Mucosa of gallbladder (tissue), 1 donor: ENCODE measurements around the gene CD248. TPM values are rescaled to one million over a fixed set of nuclear protein-coding genes. Genes with fewer than 3 reads are reported as not detected.

Source experiments
- DNase-seq: peaks from one replicate; pipeline ENCODE4 v3.0.0-alpha.2; 2020; ENCODE audit warnings: low spot score
- total RNA-seq: library from RNA; stranded (reverse); gene quantifications from one replicate; pipeline ENCODE4 v1.2.1, GENCODE V29; 2021
- donor health status: DM: no; HTN: no; CAD: no.

The CD248 gene
- total RNA-seq, 1 donor from 2014 or later, result 34.7 TPM

DNA sequence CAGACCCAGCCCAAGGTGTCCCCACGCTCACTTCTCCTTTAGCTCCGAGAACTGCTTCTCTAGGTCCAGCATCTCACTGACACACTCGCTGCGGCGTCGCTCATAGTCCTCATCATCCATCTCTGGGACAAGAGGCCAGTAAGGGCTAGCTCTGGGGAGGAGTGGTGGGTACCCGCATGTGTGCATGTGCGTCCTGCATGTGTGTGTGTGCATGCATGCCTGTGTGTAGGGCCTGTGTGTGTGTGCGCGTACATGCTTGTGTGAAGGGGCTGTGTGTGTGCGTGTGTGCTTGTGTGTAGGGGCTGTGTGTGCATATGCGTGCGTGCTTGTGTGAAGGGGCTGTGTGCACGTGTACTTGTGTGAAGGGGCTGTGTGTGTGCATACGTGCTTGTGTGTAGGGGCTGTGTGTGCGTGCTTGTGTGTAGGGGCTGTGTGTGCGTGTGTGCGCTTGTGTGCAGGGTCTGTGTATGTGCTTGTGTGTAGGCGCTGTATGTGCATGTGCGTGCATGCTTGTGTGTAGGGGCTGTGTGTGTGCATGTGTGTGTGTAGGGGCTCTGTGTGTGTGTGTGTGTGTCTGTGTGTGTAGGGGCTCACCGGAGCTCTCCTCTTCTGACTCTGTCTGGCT lies 24.8 kb upstream of the CD248 start:
- no peak for DNase-seq

DNA sequence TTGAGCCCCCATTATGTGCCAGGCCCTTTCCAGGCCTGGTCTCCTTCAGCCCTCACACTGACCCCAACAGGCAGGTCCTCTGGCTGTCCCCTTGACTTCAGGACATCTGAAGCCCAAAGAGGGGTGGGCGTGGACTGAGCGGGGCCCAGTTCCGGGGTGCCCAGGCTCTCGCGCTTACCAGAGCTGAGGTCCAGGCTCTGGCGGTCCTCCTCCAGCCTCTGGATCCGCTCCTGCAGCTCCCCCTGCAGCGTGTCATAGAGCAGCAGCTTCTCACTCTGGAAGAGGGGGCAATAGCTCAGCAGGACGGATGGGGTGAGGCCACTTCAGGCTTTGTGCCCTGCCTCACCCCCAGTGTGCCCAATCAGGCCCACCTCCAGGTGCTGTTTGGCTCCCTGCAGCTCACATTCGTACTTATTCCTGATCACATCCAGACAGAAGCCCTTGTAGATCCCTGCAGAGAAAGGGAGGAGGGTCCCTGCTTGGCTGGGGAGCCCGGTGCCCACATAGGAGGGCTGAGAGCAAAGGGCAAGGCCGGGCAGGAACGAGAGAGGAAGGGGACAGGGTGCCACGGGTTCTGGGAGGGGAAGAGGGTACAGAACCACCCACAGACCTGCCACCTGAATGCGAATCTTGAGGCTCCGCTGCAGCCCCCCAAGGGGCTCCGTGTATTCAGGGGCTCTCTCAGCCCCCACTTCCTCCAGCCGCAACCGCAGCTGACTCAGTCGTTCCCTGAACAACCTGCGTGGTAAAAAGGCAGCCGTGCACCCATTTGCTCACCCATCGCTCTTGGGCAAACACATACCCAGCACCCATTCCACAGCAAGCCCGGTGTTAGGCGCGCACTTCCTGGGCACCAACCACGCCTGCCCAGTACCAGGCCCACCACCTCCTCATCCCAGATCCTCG lies 24.0 kb upstream of the CD248 start:
- no peak for DNase-seq

DNA sequence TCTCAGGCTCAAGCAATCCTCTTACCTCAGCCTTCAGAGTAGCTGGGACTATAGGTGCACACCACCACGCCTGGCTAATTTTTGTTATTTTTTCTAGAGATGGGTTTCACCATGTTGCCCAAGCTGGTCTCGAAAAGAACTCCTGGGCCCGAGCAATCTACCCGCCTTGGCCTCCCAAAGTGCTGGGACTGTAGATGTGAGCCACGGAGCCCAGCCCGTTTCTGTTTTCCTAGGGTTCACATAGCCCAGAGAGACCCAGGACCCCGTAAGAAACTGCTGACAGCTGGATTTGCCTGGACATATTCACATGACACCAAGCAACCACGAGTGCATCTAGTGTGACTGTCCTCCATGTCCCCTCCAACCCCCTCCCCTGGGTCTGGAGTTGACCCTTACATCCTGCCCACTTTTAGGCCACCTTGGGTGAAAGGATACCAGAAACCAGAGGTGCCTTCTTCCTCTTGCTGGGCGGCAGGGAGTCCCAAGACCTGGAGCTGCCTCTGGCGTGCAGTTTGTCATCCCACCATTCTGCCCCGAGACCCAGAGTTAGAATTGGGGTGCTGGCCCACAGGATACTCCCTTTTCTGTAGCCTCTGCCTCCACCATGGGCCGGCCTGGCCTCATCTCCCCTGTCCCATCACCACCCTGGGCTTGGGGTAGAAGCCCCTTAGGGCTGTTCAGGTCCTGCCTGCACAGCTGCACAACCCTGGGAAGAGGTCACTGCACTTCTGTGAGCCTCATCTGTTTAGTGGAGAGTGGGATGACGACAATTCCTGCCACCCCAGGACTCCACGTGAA lies 23.0 kb upstream of the CD248 start:
- no peak for DNase-seq

DNA sequence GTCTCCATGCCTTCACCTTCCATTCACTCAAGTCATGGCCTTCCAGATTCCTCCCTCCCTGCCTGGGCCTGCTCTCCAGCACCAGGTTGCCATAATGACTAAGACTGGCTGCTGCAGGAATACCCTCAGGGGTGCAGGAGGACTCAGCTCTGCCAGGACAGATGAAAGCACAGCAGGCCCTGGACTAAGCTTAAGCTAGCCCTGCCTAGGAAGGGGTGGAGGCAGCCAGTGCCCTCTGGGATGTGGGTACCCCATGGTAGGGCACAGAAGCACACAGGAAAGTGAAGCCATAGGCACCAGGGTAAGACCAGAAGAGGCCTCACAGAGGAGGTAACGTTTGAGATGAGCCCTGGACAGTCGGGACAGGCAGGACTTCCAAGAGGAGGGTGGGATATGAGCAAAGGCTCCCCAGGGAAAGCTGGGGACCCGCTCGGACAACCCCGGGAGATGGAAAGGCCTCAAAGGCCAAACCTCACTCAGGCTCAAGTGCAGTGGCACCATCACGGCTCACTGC lies 22.4 kb upstream of the CD248 start:
- DNase-seq, result no peak

DNA sequence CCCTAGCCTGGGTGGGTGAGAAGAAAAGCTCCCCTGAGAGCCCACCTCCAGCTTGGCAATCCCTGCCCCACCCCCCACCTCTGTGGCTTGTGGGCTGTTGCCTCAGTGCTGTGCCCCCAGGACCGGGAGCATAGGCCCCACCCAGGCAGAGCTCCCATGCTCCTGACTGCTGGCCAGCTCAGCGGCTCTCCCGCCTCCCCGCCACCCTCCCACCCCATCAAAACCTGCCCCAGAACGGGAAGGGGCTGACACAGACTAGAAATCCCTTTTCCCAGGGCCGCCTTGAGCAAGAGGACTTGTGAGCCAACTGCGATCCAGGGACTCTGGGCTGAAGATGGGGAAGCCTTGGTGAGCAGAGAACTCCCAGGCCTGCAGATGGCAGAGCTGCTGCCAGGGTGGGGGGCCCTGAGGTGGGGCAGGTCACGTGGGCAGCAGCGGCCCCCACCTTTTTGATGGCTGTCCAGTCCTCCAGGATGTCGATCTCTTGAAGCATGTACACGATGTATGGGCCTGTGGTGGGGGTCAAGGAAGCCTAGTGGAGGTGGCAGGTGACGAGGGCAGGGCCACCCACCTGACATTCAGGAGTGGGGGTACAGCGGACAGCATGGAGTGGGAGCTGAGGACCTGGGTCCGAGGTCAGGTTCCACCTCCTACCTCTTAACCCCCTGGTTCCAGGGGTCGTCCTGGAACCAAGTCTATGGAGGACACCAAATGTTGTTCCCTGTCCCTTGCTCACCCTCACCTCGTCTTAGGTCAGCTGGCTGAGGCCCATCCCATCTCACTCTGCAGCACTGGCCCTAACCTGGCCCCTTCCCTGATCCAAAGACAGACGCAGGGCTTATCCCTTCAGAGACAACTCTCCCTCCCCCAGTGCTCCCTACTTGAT lies 21.7 kb upstream of the CD248 start:
- no peak for DNase-seq

DNA sequence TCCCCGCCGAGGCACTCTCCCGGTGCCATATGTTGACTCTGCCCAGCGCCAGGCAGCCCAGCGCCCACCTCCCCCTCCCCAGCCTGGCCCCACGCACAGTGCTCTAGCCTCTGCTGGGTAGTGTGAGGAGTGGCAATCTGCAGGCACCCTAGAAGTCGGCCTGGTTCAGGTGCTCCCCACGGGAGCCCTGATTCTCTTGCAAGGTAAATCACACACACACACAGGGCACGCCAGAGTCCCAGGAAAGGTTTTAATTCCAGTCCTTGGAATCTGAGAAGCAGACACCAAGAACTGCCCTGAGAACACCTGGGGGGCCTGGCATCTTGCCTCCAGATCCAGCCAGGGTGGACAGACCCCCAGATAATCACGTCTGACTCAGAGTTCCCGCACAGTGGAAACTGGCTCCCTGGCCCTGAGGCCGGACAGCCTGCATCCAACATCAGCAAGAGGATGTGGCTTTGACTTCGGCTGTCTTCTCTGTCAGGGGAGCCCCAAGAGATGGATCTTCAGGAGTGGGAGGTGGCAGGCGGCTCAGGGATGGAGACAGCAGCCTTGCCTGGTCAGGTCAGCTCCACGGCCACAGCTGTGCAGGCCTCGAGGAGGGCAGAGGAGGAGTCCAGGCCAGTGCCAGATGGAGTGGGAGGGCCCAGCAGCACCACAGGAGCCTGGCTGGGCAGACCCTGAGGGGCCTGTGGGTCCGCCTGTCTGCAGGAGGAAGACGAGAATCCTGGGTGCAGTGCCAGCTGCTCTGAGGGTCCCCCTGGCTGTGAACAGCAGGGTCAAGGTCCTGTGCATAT lies 20.5 kb upstream of the CD248 start:
- no peak for DNase-seq

DNA sequence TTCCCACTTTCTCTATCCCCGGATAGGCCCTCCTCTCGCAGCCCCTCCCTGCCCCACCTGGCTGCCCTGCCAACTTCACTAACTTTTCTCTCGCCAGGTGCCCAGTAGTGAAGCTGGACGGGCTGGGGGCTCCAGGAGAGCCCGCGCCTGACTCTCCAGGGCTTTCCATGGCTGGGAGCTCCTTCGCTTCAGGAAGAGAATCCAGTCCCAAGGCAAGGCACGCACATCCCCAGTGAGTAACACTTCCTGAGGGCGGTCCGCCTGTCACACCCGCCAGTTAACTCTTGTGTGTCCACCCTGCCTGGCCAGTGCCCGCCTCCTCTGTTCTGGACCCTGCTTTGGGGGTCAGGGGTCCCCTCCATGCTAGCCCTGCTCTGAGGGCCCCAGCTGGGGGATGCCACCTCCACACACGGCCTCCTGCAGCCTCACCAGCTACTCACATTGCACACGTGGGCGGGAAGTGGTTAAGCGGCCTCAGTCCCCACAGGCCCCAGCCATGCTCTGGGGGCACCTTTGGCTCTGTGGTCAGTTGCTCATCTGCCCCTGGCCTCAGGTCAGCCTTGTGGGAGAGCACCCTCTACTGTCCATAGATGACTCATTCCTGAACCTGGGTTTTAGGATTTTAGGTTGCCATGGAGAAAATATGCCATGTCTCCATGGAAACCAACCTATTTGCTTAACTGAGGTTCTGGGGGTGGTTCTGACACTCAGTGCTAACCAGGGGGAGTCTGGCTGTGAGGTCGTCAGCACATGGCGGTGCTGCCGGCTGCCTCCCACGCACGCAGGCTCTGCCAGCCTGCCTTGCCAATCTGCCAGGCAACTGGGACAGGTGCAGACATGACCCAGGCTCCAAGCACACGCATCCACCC lies 19.6 kb upstream of the CD248 start, which contains the start of gene RIN1:
Gene RIN1 (minus strand): TSS at position 201 of the 869 bp plus-strand sequence. CDS start 32 bp downstream, at position 169.
- peak; percentile 60 for DNase-seq

DNA sequence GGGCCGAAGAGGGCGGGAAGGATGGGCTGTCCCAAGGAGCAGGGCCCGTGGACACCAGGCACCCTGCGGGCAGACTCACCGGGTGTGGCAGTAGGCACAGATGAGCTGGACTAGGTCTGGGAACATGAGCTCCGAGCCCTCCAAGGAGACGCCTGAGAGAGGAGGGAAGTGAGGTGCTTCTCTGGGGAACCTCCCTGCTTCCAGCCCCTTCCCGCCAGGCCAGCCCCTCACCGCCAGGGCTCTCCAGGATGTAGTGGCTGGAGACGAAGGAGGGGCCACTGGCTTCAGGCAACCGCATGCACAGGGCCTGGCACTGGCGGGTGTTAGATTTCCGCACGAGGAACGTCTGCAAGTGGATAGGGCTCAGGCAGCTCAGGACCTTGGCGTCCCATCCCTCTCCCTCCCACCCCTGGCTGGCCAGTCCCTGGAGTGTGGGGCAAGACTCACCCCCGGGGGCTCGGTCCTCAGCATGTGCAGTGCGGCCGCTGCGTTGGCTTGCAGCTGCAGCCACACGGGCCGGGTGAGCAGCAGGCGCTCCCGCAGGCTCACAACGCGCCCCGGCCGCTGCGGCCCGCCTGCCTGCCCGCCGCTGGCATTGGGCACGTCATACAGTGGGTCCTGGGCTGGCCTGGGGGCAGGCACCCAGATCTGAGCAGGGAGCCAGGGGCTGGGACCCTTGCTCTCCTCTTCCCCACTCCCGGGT lies 18.8 kb upstream of the CD248 start:
- DNase-seq, result no peak

DNA sequence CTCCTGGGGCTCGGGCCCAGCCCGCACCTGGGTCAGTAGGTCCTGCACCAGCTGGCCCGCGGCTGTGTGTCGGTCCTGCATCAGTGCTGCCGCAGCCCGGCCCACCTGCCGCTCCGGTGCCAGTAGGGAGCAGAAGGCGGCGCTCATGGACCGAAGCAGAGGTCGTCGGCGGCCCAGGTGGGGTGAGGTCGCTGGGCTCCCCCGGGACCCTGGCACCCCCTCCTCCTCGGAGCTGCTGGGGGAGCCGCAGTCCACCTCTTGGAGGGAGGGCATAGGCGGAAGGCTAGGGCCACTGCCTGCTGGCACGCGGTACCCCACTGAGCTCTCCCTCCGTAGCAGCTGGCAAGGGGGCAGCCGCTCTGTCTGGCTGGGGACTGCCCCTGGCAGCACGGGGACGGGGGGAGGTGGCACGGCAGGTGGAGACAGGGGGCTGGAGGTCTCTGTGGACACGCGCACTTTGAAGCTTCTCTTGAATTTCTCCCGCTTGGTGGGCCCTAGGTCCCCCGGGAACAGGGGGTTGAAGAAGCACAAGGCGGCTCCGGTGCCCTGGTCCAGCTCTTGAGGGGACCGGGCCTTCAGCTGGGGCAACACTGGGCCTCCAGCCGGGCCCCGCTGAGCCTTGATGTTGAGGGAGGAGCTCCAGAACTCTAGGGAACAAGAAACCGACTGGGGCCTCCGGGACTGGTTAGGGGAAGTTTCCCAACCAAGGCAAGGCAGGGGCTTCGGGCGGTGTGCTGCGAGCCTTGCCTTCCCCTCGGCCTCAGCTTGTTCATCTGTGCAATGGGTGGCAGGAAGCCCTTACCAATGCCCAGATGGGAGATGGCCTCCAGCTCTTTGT lies 18.0 kb upstream of the CD248 start:
- no peak for DNase-seq

DNA sequence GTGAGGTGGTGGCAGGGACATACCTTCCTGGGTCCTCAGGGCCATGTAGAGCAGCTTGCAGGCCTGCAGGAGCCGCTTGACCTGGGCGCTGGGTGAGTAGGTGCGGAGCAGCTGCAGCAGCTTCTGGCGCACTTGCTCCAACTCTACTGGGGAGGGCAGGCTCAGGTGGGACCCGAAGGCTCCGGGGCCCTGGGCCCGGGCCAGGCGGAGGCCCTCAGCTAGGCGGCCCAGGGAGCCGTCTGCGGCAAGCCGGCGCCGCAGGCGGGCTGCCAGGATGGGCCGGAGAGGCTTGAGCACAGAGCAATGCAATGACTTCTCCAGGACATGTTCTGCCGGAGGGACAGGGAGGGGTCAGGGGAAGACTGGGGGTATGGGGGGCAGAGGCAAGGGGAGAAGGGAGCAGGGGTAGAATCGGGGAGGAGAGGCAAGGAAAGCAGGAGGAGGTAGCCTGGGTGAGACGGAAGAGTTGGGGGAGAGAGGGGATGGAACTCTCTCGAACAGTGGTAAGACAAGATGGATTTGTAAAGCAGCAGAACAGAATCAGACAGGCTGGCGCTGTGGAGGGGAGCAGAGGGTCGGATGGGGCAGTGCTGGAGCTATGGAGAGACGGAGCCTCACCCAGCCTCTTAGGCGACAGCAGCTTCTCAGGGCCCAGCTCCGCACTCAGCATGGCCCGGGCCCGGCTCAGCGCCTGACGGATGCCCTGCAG lies 17.2 kb upstream of the CD248 start:
- DNase-seq, result no peak

DNA sequence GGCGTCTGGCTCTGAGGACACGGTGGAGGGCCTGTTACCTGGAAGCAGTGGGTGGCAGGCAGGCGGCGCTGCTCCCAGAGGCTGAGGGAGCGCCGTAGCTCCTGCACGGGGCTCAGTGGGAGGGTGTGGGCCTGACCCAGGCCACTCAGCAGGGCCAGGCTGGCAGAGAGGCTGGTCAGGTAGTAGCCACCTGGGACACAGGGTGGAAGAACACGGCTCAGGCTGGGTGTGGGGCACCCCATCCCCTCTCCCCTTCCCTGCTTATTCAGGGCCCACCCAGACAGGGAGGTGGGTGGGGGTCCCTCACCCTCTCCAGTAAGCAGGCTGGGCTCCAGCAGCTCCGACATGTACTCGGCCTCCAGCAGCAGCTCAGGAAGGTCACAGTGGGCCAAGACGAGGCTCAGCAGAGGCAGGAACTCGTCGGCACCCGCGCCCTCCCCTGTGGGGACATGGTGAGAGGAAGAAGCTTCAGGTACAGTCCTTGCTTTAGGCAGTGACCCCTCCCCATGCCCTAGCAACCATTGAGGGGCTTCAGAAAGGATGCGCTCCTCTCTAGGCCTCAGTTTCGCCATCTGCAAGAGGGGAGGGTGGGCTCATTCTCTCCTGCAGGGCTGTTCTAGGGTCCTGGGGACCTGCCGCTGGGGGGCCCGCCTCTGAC lies 16.5 kb upstream of the CD248 start:
- DNase-seq, result no peak

DNA sequence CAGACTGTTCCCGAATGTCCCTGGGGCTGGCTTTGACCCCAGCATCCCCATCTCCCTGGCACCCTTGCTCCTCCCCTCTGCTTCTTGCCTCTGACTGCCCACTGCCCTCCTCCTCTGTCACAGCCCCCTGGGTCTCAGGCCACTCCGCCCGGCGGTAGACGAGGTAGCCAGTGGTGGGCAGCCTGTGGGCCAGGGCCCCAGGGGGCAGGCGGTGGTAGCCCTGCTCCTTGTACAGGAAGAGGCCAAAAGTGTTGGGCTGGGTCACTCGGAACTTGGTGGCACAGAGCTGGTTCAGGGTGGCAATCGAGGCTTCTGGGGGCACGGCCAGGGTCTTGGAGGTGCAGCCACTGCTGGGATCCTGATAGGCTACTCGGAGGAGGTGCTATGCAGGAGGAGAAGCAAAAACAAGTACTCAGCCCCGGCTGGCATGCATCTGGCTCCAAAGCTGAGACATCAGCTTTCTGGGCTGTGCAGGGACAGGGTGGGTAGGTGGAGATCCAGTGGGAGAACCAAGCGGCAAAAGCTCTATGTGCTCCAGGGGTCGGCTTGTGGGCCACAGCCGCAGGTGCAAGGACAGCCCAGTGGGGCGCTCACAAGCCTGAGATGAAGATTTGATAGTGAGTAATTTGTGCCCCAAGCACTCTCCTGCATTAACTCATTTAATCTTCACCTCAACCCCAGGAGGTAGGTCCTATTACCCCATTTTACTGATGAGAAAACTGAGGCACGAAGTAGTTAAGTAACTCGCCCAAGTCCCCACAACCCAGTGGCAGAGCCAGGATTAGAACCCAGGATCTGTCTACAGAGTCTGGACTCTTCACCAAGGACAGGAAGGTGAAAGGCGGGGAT lies 15.8 kb upstream of the CD248 start:
- no peak for DNase-seq

DNA sequence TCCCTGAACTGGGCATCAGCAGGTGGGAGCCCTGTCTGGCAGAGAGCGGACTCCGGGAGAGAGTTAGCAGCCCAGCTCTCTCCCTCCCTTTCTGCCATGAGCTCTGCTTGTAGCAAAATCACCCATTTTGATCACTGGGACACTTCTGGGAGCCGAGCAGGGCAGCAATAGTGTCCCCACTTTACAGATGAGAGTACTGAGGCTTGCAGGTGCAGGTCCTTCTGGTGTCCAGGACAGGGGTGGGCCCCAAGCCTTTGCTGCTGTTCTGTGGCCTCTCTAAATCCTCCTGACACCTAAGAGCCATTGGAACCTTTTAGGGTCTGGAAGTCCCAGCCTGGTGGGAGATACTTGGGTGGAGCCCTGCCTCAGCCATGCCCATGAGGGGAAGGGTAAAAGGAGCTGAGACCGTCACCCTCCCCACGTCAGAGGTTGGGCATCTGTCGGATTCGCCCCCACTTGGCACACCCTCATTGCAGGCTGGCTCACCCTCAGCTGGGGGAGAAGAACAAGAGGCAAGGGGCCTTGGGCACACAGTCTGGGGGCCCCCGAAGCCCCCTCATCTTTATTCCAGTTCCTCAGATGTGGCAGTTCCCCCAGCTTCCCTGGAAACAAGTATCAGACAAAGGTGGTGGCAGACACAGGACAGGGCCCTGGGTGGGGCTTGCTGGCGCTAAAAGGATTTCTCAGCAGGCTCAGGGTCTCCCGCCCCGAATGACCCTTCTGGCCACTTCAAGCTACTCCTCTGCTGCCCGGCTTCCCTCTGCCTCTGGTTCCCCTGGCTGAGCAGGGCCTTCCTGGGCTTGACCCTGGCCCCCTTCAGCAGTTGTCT lies 14.9 kb upstream of the CD248 start:
- DNase-seq, result no peak

DNA sequence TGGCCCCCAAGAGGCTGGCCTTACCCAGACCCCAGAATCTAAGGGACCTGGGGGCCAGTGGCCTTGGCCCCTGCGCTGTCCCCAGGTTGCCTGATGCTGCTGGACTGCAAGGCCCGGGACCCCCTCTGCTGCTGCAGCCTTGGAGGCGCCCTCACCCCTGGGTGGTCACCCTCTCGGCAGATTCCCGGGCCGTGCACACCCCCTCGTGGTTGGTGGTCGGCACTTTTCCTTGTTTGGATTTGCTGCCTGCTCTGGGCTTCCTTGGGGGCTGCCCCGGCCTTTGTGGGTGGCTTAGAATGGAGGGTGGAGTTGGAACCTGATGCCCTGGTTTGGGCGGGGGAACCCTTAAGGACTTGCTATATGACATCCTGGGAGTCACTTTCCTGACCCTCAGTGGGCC lies 14.1 kb upstream of the CD248 start:
- DNase-seq, result no peak
